K562 (cell line): ENCODE measurements around the gene DHRS12. TPM values are rescaled to one million over a fixed set of nuclear protein-coding genes. Genes with fewer than 3 reads are reported as not detected.

Experiments
- ATAC-seq: fragments of 200-7000 bp; cut with Tn5 transposase; 3 replicates; pipeline ENCODE4 v1.9.1; 2020; ENCODE audit warnings: moderate library complexity
- BruUV-seq: library from RNA; stranded (reverse); fragments of 400-500 nt; replicated peaks from 2 replicates; lab custom pipeline; 2021; lab: Mats Ljungman, UMichigan
- CTCF ChIA-PET: fragments of 300-600 bp; formaldehyde crosslinking; extraction: SDS; loops from one replicate; lab custom pipeline; 2021; ENCODE audit warnings: low intra/inter-chr PET ratio; lab: Yijun Ruan, JAX
- POLR2A ChIA-PET: fragments of 300-600, 350-650 bp; sonication (Branson Sonifier 250); formaldehyde crosslinking; extraction: SDS; loops from one replicate; lab custom pipeline; 2021; ENCODE audit warnings: antibody characterized with exemption, inconsistent platforms; lab: Yijun Ruan, JAX
- DNase-seq, 4 experiments: peaks; one replicate each; pipeline versions ENCODE4 v3.0.0 to v3.0.0-alpha.2; 2011 to 2018; ENCODE audit warnings: low spot score in 3 of 4, mixed read lengths in 3 of 4; ENCODE audit errors: extremely low read depth in 1 of 4
- FAIRE-seq: peaks from 2 replicates; lab custom pipeline; 2011; peaks lifted over from hg19 to GRCh38; lab: Jason Lieb, UNC
- H2AFZ ChIP-seq: 2 replicates; pipeline ENCODE4 v1.6.0; 2011; ENCODE audit warnings: low read depth, low read length, control low read depth, inconsistent platforms
- H3K27ac ChIP-seq: fragments of 200-600 bp; 3 replicates; pipeline ENCODE4 v1.8.0; 2011; ENCODE audit warnings: low read depth, mild to moderate bottlenecking, control low read depth, inconsistent platforms, low read length, moderate library complexity, mixed read lengths; ENCODE audit errors: extremely low read depth
- H3K27me3 ChIP-seq, 2 experiments: fragments of 300-600 bp in 1 of 2; 2 replicates in 1 of 2; 3 replicates in 1 of 2; pipeline versions ENCODE4 v1.6.0 to v1.8.0; 2011; ENCODE audit warnings: inconsistent platforms in 2 of 2, low read length in 2 of 2, mild to moderate bottlenecking in 1 of 2, mixed read lengths in 1 of 2, moderate library complexity in 1 of 2; ENCODE audit not compliant: control insufficient read depth in 2 of 2, insufficient read depth in 2 of 2
- H3K36me3 ChIP-seq: fragments of 300-600 bp; 3 replicates; pipeline ENCODE4 v1.8.0; 2011; ENCODE audit warnings: mild to moderate bottlenecking, low read length, inconsistent platforms; ENCODE audit not compliant: control insufficient read depth, insufficient read depth
- H3K4me1 ChIP-seq, 2 experiments: fragments of 200-600 bp in 1 of 2; replicated peaks in 1 of 2; 2 replicates in 1 of 2; 3 replicates in 1 of 2; pipeline versions ENCODE4 v1.5.1 to v1.8.0; 2011; ENCODE audit warnings: inconsistent platforms in 2 of 2, low read length in 2 of 2, mild to moderate bottlenecking in 1 of 2, mixed read lengths in 1 of 2, moderate library complexity in 1 of 2; ENCODE audit not compliant: control insufficient read depth in 2 of 2, insufficient read depth in 2 of 2
- H3K4me2 ChIP-seq: 2 replicates; pipeline ENCODE4 v1.6.1; 2011; ENCODE audit warnings: low read length, control low read depth, inconsistent platforms, mixed read lengths; ENCODE audit not compliant: insufficient read depth
- H3K4me3 ChIP-seq: fragments of 200-600 bp; sonication (generic), shearing (Covaris generic); 2 replicates; pipeline ENCODE4 v1.5.1; 2016; ENCODE audit warnings: control low read depth, inconsistent platforms
- H3K79me2 ChIP-seq: fragments of 200-600 bp; 3 replicates; pipeline ENCODE4 v1.8.0; 2011; ENCODE audit warnings: low read length, inconsistent platforms; ENCODE audit not compliant: control insufficient read depth, insufficient read depth
- H3K9ac ChIP-seq, 2 experiments: 2 replicates each; pipeline versions ENCODE4 v1.6.0 to v1.6.1; 2011; ENCODE audit warnings: low read depth in 2 of 2, low read length in 2 of 2, control low read depth in 1 of 2, inconsistent platforms in 1 of 2, mild to moderate bottlenecking in 1 of 2, mixed read lengths in 1 of 2; ENCODE audit not compliant: insufficient read depth in 1 of 2
- H3K9me1 ChIP-seq: one replicate; pipeline ENCODE4 v1.6.0; 2011; ENCODE audit warnings: inconsistent platforms, mild to moderate bottlenecking, low read length, moderate library complexity; ENCODE audit not compliant: control insufficient read depth, insufficient read depth
- H3K9me3 ChIP-seq: replicated peaks from 2 replicates; pipeline ENCODE4 v1.5.1; 2011; ENCODE audit warnings: low read depth, low read length, inconsistent platforms; ENCODE audit not compliant: control insufficient read depth, insufficient read depth
- H4K20me1 ChIP-seq: replicated peaks from 2 replicates; pipeline ENCODE4 v1.6.1; 2011; ENCODE audit warnings: low read length, inconsistent platforms, mixed read lengths; ENCODE audit not compliant: control insufficient read depth, insufficient read depth
- DIDO1 ChIP-seq: fragments of 450-650 bp; IDR thresholded peaks from 2 replicates; pipeline ENCODE4 v1.6.1; 2016; ENCODE audit warnings: low read depth, missing biosample characterization, missing genetic modification characterization
- NFYB ChIP-seq: IDR thresholded peaks from 2 replicates; pipeline ENCODE4 v1.6.1; 2011; ENCODE audit warnings: mild to moderate bottlenecking, moderate library complexity; ENCODE audit not compliant: insufficient read length; ENCODE audit errors: extremely low read depth
- NUFIP1 ChIP-seq: fragments of 450-650 bp; IDR thresholded peaks from 2 replicates; pipeline ENCODE4 v1.6.1; 2018; ENCODE audit not compliant: partially characterized antibody
- PCBP1 ChIP-seq: fragments of 200-400 bp; formaldehyde crosslinking; IDR thresholded peaks from 2 replicates; pipeline ENCODE4 v1.6.1; 2018; ENCODE audit warnings: mild to moderate bottlenecking, low read depth, low read length; ENCODE audit not compliant: poor library complexity, severe bottlenecking
- SMAD1 ChIP-seq: fragments of 150-350 bp; IDR thresholded peaks from 2 replicates; pipeline ENCODE4 v1.6.1; 2014; ENCODE audit warnings: low read length, low read depth; ENCODE audit not compliant: partially characterized antibody
- WGBS: fragments of 100-300 bp; shearing (Covaris generic); methylation state at CpG from one replicate; pipeline ENCODE4 v1.1.6; 2016; ENCODE audit warnings: low coverage, mixed read lengths; ENCODE audit not compliant: insufficient coverage; ENCODE audit errors: missing lambda C conversion rate; 5-methylcytosine and 5-hydroxymethylcytosine counted together
- in situ Hi-C: fragments of 300-500 bp; cut with MboI; formaldehyde crosslinking; loops from 4 replicates; pipeline ENCODE4 v1.15.0; 2018; ENCODE audit warnings: inconsistent platforms, mixed read lengths
- intact Hi-C: fragments of 100-400 bp; cut with micrococcal nuclease; formaldehyde crosslinking; loops from 2 replicates; pipeline ENCODE4 v1.14.2; 2022
- polyA plus RNA-seq, 8 experiments: library from polyadenylated mRNA; depleted of rRNA in 4 of 8; stranded (reverse) in 5 of 8; unstranded in 3 of 8; fragments of >200 nt; fragmentation: Nextera tagmentation in 2 of 8; fragmentation: Illumina TruSeq in 1 of 8; extraction: Ambion mirVana in 2 of 8; extraction: Trizol in 1 of 8; gene quantifications; 2 replicates each; pipeline versions ENCODE4 v1.2.1 to v1.2.3, GENCODE V29; 2011 to 2014; ENCODE audit warnings: inconsistent platforms in 1 of 8, missing spikeins in 1 of 8
- total RNA-seq, 7 experiments: library from RNA; depleted of rRNA in 6 of 7; stranded (reverse); fragments of >200 nt in 6 of 7; fragmentation: Illumina TruSeq in 2 of 7; extraction: Trizol in 2 of 7; gene quantifications; 2 replicates each; pipeline versions ENCODE4 v1.2.1 to v1.2.3, GENCODE V29; 2011 to 2021; ENCODE audit warnings: low replicate concordance in 1 of 7
- TF ChIP-seq, protein P1 (sequence below), 2 experiments: fragments of 450-650 bp; formaldehyde crosslinking in 1 of 2; IDR thresholded peaks; 2 replicates each; pipeline versions ENCODE4 v1.4.0 to v1.6.1; 2014 to 2020; ENCODE audit warnings: mild to moderate bottlenecking in 2 of 2, borderline replicate concordance in 1 of 2, low read depth in 1 of 2
- TF ChIP-seq, protein P2 (sequence below), 3 experiments: IDR thresholded peaks in 2 of 3; conservative IDR thresholded peaks in 1 of 3; 2 replicates each; pipeline ENCODE4 v1.5.1; 2011 to 2012; ENCODE audit warnings: low read length in 3 of 3, mild to moderate bottlenecking in 3 of 3, control low read depth in 2 of 3, improper control_type of control experiment in 1 of 3, inconsistent platforms in 1 of 3, low read depth in 1 of 3, mixed read lengths in 1 of 3, moderate library complexity in 1 of 3; ENCODE audit not compliant: insufficient read depth in 2 of 3

Gene DHRS12
- total and polyA plus RNA-seq, 9 of the 15 experiments (the other 6 are each of a cell fraction or from before 2014, with no cell fraction given) = 0.62 to 2.7 (median 0.98) TPM

DNA sequence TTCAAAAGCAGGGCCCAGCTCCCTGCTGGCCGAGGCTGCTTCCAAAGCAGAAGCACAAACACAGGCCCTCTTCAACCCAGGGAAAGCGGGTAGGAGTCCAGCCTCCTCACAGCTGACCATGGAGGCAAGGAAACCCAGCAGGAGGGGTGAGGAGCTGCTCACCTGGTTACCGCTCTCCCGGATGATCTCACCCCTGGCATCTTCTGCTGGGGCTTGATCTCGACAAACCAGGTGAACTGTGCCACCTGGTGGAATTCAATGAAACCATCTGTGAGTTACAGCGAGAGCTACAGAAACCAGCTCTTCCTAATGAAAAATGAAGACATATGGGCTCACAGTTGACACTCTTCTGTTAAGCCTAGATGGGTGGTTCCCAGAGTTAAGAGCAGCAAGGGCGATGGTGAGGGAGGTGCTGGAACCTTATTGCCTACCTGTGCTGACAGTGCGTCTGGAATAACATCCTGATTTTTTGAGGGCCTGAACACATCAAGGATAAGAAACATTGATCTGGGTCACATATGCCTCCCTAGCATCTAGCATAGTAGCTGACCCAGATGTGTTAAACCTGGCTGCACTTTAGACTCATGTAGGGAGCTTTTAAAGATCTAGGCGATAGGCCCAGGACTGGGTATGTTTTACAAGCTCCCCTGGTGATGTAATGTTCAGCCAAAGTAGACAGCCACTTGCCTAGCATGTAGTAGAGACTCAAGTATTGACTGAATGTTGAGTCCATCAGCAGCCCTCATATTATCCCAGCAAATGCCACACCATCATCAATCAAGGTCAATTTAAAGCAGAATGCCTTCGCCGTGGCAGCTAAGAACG is 6.1 kb downstream of the DHRS12 start:
- WGBS = 29% methylated on average over 10 of the region's 12 CpGs
- Histone ChIP-seq H3K9me1 (no peaks in the 10 kb centered on the region), H3K4me3 (no peak overlapping the region), H3K79me2 (no peaks in the 10 kb centered on the region), H3K9me3 (no peaks in the 10 kb centered on the region), H3K9ac (no peak overlapping the region), H3K4me1 (peaks cover 15% of the 10 kb centered on the region in 2 experiments; a peak in 4 of 5 replicates), H3K27me3 (peaks cover 0 to 5% of the 10 kb centered on the region in 2 experiments; a peak in 2 of 5 replicates), H3K27ac (no peak overlapping the region), H4K20me1 (no peaks in the 10 kb centered on the region), H3K36me3 (no peaks in the 10 kb centered on the region), H3K4me2 (no peak overlapping the region), H2AFZ (no peak overlapping the region)
- intact Hi-C loops (loop anchor here (2.0 kb wide), 1 partner anchor 353 kb away; no protein-coding TSS in a partner anchor), in situ Hi-C loops (loop anchor here (10.0 kb wide), 2 partner anchors 353 to 673 kb away; no protein-coding TSS in a partner anchor)
- FAIRE-seq (peak; percentile 73), ATAC-seq (peak; percentile 75), DNase-seq (peak in 2 of 4 experiments; percentile 26 to 62)
- ChIA-PET POLR2A (interaction anchor here (0.7 to 1.2 kb wide), 3 partner anchors 12 to 363 kb away, joined by 3 read pairs; partner anchors contain the start of gene INTS6), CTCF (interaction anchor here (1.2 kb wide), 1 partner anchor 362 kb away, joined by 10 read pairs; no protein-coding TSS in a partner anchor)
- no TSS peak for BruUV-seq
- TF ChIP-seq NFYB (no peak), NUFIP1 (no peak), PCBP1 (no peak), SMAD1 (no peak), DIDO1 (tag) (no peak)
- TF ChIP-seq, protein P1, sequence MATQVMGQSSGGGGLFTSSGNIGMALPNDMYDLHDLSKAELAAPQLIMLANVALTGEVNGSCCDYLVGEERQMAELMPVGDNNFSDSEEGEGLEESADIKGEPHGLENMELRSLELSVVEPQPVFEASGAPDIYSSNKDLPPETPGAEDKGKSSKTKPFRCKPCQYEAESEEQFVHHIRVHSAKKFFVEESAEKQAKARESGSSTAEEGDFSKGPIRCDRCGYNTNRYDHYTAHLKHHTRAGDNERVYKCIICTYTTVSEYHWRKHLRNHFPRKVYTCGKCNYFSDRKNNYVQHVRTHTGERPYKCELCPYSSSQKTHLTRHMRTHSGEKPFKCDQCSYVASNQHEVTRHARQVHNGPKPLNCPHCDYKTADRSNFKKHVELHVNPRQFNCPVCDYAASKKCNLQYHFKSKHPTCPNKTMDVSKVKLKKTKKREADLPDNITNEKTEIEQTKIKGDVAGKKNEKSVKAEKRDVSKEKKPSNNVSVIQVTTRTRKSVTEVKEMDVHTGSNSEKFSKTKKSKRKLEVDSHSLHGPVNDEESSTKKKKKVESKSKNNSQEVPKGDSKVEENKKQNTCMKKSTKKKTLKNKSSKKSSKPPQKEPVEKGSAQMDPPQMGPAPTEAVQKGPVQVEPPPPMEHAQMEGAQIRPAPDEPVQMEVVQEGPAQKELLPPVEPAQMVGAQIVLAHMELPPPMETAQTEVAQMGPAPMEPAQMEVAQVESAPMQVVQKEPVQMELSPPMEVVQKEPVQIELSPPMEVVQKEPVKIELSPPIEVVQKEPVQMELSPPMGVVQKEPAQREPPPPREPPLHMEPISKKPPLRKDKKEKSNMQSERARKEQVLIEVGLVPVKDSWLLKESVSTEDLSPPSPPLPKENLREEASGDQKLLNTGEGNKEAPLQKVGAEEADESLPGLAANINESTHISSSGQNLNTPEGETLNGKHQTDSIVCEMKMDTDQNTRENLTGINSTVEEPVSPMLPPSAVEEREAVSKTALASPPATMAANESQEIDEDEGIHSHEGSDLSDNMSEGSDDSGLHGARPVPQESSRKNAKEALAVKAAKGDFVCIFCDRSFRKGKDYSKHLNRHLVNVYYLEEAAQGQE (IDR thresholded peaks at IDR 0.05; ENCODE audit: borderline replicate concordance) = peak; percentile 62; the same call in 1 of the 2 replicates
- TF ChIP-seq, protein P1 (CRISPR knock-in tag; IDR thresholded peaks at IDR 0.05; ENCODE audit: low read depth) = no peak
- TF ChIP-seq, protein P2, sequence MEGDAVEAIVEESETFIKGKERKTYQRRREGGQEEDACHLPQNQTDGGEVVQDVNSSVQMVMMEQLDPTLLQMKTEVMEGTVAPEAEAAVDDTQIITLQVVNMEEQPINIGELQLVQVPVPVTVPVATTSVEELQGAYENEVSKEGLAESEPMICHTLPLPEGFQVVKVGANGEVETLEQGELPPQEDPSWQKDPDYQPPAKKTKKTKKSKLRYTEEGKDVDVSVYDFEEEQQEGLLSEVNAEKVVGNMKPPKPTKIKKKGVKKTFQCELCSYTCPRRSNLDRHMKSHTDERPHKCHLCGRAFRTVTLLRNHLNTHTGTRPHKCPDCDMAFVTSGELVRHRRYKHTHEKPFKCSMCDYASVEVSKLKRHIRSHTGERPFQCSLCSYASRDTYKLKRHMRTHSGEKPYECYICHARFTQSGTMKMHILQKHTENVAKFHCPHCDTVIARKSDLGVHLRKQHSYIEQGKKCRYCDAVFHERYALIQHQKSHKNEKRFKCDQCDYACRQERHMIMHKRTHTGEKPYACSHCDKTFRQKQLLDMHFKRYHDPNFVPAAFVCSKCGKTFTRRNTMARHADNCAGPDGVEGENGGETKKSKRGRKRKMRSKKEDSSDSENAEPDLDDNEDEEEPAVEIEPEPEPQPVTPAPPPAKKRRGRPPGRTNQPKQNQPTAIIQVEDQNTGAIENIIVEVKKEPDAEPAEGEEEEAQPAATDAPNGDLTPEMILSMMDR (IDR thresholded peaks at IDR 0.05 in 2 of 3, conservative IDR thresholded peaks at IDR 0.05 in 1 of 3; ENCODE audit: insufficient read depth in 2 of 3, low read depth in 1 of 3, low read length in 3 of 3) = peak; percentile 41 to 64 (median 48); a peak in 5 of 6 replicates
